Spleen (tissue), 7 donors: ENCODE results near the gene MYO7A.

Source experiments
- POLR2A ChIP-seq, 3 donors: fragments of 450-650 bp; IDR thresholded peaks; one replicate each; pipeline ENCODE4 v1.5.1; 2017; ENCODE audit warnings: antibody characterized with exemption in 3 of 3, mild to moderate bottlenecking in 1 of 3
- POLR2AphosphoS5 ChIP-seq, 3 donors: sonication (generic); formaldehyde crosslinking; IDR thresholded peaks; one replicate each; pipeline ENCODE4 v1.5.1; 2017; ENCODE audit warnings: antibody characterized with exemption in 3 of 3
- TF ChIP-seq, protein P1 (sequence below), 11 experiments: fragments of 200-600 bp in 7 of 11; fragments of 450-650 bp in 4 of 11; sonication (generic) in 4 of 11; IDR thresholded peaks in 8 of 11; conservative IDR thresholded peaks in 3 of 11; 1 replicate in 7 of 11; 2 replicates in 4 of 11; pipeline versions ENCODE4 v1.4.0 to v1.8.0; 2016 to 2021; ENCODE audit warnings: antibody characterized with exemption in 11 of 11, inconsistent platforms in 4 of 11, mild to moderate bottlenecking in 1 of 11
- donor health status: DM: no; HTN: no; CAD: no; lungs with moderate emphysema.
- donor health status: DM: no; HTN: no; CAD: no.
- donor health status: DM: no; HTN: no; CAD: no.

DNA sequence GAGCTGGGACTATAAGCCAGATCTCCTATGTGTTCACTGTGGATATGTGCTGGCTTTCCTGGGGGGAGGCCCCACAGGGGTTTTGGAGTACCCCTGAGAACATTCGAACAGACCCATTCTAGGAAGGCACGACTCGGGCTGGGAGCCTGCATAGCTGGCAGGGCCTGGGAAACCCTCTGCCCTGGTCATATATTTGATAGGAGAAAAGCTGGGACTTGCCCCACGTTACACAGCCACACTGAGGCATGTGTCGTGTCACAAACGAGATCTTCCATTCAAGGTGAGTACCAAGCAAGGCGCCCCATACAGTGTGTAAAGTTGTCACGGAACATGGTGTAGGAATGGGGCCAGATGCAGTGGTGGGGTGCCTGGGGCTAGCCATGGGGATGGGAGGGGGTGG, 11.2 kb downstream of the MYO7A start:
- TF ChIP-seq, protein P1, sequence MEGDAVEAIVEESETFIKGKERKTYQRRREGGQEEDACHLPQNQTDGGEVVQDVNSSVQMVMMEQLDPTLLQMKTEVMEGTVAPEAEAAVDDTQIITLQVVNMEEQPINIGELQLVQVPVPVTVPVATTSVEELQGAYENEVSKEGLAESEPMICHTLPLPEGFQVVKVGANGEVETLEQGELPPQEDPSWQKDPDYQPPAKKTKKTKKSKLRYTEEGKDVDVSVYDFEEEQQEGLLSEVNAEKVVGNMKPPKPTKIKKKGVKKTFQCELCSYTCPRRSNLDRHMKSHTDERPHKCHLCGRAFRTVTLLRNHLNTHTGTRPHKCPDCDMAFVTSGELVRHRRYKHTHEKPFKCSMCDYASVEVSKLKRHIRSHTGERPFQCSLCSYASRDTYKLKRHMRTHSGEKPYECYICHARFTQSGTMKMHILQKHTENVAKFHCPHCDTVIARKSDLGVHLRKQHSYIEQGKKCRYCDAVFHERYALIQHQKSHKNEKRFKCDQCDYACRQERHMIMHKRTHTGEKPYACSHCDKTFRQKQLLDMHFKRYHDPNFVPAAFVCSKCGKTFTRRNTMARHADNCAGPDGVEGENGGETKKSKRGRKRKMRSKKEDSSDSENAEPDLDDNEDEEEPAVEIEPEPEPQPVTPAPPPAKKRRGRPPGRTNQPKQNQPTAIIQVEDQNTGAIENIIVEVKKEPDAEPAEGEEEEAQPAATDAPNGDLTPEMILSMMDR (IDR thresholded peaks at IDR 0.05 in 8 of 11, conservative IDR thresholded peaks at IDR 0.05 in 3 of 11), result no peak
- TF ChIP-seq POLR2A (IDR thresholded peaks at IDR 0.05) (no peak), POLR2AphosphoS5 (IDR thresholded peaks at IDR 0.05) (no peak)
